Adrenal gland (tissue), 5 donors: ENCODE data around the gene HIRIP3.

Experiments used
- POLR2A ChIP-seq, 2 donors: fragments of 450-650 bp; IDR thresholded peaks; one replicate each; pipeline ENCODE4 v1.6.1; 2017; ENCODE audit warnings: antibody characterized with exemption in 2 of 2, mild to moderate bottlenecking in 2 of 2, moderate library complexity in 1 of 2
- TF ChIP-seq, protein P1 (sequence below), 6 experiments: fragments of 450-650 bp in 4 of 6; fragments of 200-600 bp in 2 of 6; sonication (generic) in 1 of 6; IDR thresholded peaks; 1 replicate in 5 of 6; 2 replicates in 1 of 6; pipeline versions ENCODE4 v1.5.1 to v1.8.0; 2016 to 2021; ENCODE audit warnings: antibody characterized with exemption in 6 of 6, mild to moderate bottlenecking in 2 of 6, moderate library complexity in 1 of 6
- donor health status: DM: no; HTN: no; CAD: no.

DNA sequence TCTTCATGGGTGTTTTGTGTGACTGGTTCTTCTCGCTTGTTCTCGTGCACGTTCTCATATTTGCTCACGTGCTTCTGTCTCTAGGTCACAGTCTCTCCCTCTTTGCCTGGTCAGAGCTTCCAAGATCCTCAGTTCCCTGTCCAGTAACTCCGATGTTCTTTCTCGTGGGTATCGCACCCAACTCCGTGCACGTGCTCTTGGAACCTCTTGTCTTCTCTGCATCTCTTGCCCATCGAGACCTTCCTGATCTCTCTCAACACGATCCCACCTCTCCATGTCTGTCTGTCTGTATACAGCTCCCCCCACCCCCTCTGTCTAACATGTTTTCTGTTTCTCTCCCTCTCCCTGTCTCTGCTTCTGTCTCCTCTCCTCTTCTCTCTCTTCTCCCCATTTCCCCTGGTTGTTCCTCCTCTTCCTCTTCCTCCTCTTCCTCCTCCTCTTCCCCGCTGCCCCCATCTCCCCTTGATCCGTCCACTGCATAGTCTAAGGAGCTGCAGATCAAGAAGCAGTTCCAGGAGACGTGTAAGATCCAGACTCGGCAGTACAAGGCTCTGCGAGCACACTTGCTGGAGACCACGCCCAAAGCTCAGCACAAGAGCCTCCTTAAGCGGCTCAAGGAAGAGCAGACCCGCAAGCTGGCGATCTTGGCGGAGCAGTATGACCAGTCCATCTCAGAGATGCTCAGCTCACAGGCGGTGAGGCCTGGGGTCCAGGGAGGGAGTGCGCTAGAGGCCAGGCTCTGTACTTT is 6.1 kb downstream of the HIRIP3 start:
- TF ChIP-seq, protein P1, sequence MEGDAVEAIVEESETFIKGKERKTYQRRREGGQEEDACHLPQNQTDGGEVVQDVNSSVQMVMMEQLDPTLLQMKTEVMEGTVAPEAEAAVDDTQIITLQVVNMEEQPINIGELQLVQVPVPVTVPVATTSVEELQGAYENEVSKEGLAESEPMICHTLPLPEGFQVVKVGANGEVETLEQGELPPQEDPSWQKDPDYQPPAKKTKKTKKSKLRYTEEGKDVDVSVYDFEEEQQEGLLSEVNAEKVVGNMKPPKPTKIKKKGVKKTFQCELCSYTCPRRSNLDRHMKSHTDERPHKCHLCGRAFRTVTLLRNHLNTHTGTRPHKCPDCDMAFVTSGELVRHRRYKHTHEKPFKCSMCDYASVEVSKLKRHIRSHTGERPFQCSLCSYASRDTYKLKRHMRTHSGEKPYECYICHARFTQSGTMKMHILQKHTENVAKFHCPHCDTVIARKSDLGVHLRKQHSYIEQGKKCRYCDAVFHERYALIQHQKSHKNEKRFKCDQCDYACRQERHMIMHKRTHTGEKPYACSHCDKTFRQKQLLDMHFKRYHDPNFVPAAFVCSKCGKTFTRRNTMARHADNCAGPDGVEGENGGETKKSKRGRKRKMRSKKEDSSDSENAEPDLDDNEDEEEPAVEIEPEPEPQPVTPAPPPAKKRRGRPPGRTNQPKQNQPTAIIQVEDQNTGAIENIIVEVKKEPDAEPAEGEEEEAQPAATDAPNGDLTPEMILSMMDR (IDR thresholded peaks at IDR 0.05): no peak
- TF ChIP-seq POLR2A (IDR thresholded peaks at IDR 0.05): no peak
